ENCODE data around the gene LPAR3.
"Not testable (repeated sequence)": the region's sequence is repeated elsewhere in the genome, so short reads cannot be mapped to it uniquely, and the experiment has no call there.

Gene LPAR3

GRCh38 chr1:84892705-84893618 lies at the start of gene LPAR3:
Gene LPAR3 (minus strand): TSS chr1:84893206. CDS start chr1:84866120, 27,086 bp downstream.
- DNase-seq = peak; percentile 7

GRCh38 chr1:84941843-84942242 lies 48.8 kb upstream of the LPAR3 start:
- no peak for DNase-seq

- DNase-seq = no peak
Observed at GRCh38 chr1:84940481-84940880, 47.5 kb upstream of the LPAR3 start.

GRCh38 chr1:84939761-84940160 lies 46.8 kb upstream of the LPAR3 start:
- no peak for DNase-seq

- DNase-seq = no peak
Observed at GRCh38 chr1:84939151-84939550, 46.1 kb upstream of the LPAR3 start.

- peak; percentile 54 for DNase-seq
Observed at GRCh38 chr1:84936116-84936810, 43.3 kb upstream of the LPAR3 start.

- DNase-seq = no peak
Observed at GRCh38 chr1:84933011-84933611, 40.1 kb upstream of the LPAR3 start.

- no peak for DNase-seq
Observed at GRCh38 chr1:84930831-84931230, 37.8 kb upstream of the LPAR3 start.

GRCh38 chr1:84930329-84930728 lies 37.3 kb upstream of the LPAR3 start:
- DNase-seq = no peak

GRCh38 chr1:84929581-84929980 lies 36.6 kb upstream of the LPAR3 start:
- DNase-seq = no peak

- no peak for DNase-seq
Observed at GRCh38 chr1:84928979-84929378, 36.0 kb upstream of the LPAR3 start.

GRCh38 chr1:84923317-84923716 lies 30.3 kb upstream of the LPAR3 start:
- DNase-seq = no peak

GRCh38 chr1:84920159-84920558 lies 27.2 kb upstream of the LPAR3 start:
- no peak for DNase-seq

- DNase-seq = no peak
Observed at GRCh38 chr1:84919461-84919970, 26.5 kb upstream of the LPAR3 start.

GRCh38 chr1:84918726-84919336 lies 25.8 kb upstream of the LPAR3 start:
- DNase-seq = no peak

GRCh38 chr1:84916897-84917296 lies 23.9 kb upstream of the LPAR3 start:
- no peak for DNase-seq

GRCh38 chr1:84913555-84913892 lies 20.5 kb upstream of the LPAR3 start:
- peak; percentile 14 for DNase-seq

GRCh38 chr1:84912726-84913554 lies 19.9 kb upstream of the LPAR3 start:
- no peak for DNase-seq

- not testable (repeated sequence) for DNase-seq
Observed at GRCh38 chr1:84908746-84909464, 15.9 kb upstream of the LPAR3 start.

GRCh38 chr1:84907095-84907827 lies 14.3 kb upstream of the LPAR3 start:
- no peak for DNase-seq

- DNase-seq = not testable (repeated sequence)
Observed at GRCh38 chr1:84902727-84903126, 9.7 kb upstream of the LPAR3 start.

Measured in NCI-H2029 (cell line).